ENCODE results near the gene DOCK6.
"Not testable (repeated sequence)": the region's sequence is repeated elsewhere in the genome, so short reads cannot be mapped to it uniquely, and the experiment has no call there.

DOCK6 gene

DNA sequence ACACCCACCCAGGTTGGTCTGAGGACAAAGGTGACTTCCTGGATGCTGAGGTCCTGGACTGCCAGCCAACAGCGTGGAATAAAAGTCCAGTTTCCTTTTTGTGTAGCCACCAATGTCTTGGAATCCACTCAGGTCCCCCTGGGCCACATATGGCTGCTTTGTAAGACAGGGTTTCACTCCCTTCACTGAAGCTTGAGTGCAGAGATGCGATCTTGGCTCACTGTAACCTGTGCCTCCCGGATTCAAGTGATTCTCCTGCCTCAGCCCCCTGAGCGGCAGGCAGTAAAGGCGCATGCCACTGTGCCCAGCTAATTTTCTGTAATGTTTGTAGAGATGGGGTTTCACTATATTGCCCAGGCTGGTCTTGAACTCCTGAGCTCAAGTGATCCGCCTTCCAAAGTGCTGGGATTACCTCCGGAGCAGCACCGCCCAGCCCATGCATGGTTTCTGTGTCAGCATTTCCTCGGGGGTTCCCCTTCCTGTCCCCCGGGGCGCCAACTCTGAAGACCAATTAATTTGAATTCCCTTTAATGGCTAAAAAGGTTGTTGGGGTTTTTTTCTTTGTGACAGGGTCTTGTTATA lies 82.5 kb downstream of the DOCK6 start:
- Histone ChIP-seq H3K4me1 (ENCODE audit: control insufficient read depth, insufficient read depth, low read length) (no peaks in the 10 kb centered on the region), H3K4me3 (ENCODE audit: low read depth, low read length) (no peak overlapping the region), H3K9me3 (ENCODE audit: control insufficient read depth, insufficient read depth, low read depth, low read length) (no peaks in the 10 kb centered on the region), H3K36me3 (ENCODE audit: control insufficient read depth in 2 of 2, insufficient read depth in 1 of 2, low read length in 2 of 2) (peaks cover 0 to 36% of the 10 kb centered on the region in 2 experiments; a peak in 2 of 3 replicates), H3K27ac (ENCODE audit: extremely low read depth, low read depth, low read length) (no peak overlapping the region)
- CTCF ChIA-PET = interaction anchor here (0.6 kb wide), 1 partner anchor 26 kb away, joined by 3 read pairs; no protein-coding TSS in a partner anchor
- POLR2A ChIA-PET = interaction anchor here (0.8 kb wide), 1 partner anchor 10 kb away, joined by 3 read pairs; no protein-coding TSS in a partner anchor
- TF ChIP-seq, protein P1, sequence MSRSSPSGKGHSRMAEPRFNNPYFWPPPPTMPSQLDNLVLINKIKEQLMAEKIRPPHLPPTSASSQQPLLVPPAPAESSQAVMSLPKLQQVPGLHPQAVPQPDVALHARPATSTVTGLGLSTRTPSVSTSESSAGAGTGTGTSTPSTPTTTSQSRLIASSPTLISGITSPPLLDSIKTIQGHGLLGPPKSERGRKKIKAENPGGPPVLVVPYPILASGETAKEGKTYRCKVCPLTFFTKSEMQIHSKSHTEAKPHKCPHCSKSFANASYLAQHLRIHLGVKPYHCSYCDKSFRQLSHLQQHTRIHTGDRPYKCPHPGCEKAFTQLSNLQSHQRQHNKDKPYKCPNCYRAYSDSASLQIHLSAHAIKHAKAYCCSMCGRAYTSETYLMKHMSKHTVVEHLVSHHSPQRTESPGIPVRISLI (tag by site-specific recombination; IDR thresholded peaks at IDR 0.05) = 0 out of 2 replicates have a peak, but pooled peaks have one; percentile 2
- TF ChIP-seq, protein P2, sequence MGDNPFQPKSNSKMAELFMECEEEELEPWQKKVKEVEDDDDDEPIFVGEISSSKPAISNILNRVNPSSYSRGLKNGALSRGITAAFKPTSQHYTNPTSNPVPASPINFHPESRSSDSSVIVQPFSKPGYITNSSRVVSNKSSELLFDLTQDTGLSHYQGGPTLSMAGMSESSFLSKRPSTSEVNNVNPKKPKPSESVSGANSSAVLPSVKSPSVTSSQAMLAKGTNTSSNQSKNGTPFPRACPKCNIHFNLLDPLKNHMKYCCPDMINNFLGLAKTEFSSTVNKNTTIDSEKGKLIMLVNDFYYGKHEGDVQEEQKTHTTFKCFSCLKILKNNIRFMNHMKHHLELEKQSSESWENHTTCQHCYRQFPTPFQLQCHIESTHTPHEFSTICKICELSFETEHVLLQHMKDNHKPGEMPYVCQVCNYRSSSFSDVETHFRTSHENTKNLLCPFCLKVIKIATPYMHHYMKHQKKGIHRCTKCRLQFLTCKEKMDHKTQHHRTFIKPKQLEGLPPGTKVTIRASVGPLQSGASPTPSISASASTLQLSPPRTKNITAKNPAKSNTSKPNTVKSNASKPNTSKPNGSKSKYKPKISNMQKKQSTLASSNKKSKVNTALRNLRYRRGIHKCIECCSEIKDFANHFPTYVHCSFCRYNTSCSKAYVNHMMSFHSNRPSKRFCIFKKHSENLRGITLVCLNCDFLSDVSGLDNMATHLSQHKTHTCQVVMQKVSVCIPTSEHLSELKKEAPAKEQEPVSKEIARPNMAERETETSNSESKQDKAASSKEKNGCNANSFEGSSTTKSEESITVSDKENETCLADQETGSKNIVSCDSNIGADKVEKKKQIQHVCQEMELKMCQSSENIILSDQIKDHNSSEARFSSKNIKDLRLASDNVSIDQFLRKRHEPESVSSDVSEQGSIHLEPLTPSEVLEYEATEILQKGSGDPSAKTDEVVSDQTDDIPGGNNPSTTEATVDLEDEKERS (tag by site-specific recombination; IDR thresholded peaks at IDR 0.05) = no peak
- TF ChIP-seq, protein P3, sequence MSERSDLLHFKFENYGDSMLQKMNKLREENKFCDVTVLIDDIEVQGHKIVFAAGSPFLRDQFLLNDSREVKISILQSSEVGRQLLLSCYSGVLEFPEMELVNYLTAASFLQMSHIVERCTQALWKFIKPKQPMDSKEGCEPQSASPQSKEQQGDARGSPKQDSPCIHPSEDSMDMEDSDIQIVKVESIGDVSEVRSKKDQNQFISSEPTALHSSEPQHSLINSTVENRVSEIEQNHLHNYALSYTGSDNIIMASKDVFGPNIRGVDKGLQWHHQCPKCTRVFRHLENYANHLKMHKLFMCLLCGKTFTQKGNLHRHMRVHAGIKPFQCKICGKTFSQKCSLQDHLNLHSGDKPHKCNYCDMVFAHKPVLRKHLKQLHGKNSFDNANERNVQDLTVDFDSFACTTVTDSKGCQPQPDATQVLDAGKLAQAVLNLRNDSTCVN (tag by site-specific recombination; optimal IDR thresholded peaks at IDR 0.05) = no peak

DNA sequence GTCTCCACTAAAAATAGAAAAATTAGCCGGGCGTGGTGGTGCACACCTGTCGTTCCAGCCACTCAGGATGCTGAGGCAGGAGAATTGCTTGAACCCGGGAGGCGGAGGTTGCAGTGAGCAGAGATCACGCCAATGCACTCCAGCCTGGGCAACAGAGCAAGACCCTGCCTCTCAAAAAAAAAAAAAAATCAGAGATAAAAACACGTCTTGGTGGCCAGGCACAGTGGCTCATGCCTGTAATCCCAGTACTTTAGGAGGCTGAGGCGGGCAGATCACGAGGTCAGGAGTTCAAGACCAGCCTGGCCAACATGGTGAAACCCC lies 83.2 kb downstream of the DOCK6 start:
- not testable (repeated sequence) for H3K4me3 ChIP-seq (ENCODE audit: low read depth, low read length); H3K27ac ChIP-seq (ENCODE audit: extremely low read depth, low read depth, low read length); H3K4me1 ChIP-seq (ENCODE audit: control insufficient read depth, insufficient read depth, low read length); H3K9me3 ChIP-seq (ENCODE audit: control insufficient read depth, insufficient read depth, low read depth, low read length)
- peaks cover 0 to 42% of the 10 kb centered on the region in 2 experiments; a peak in 2 of 3 replicates for H3K36me3 ChIP-seq (ENCODE audit: control insufficient read depth in 2 of 2, insufficient read depth in 1 of 2, low read length in 2 of 2)
- ChIA-PET POLR2A (interaction anchor here (0.8 to 1.1 kb wide), 2 partner anchors 9 to 11 kb away, joined by 3 read pairs; no protein-coding TSS in a partner anchor), CTCF (interaction anchor here (2.0 kb wide), 1 partner anchor 63 kb away, joined by 5 read pairs; no protein-coding TSS in a partner anchor)
- peak; percentile 51; the same call in 1 of the 2 replicates for TF ChIP-seq ZNF121 (tag by site-specific recombination; IDR thresholded peaks at IDR 0.05)

- Histone ChIP-seq H3K27ac (ENCODE audit: extremely low read depth, low read depth, low read length) (no peak overlapping the region), H3K4me3 (ENCODE audit: low read depth, low read length) (no peak overlapping the region), H3K4me1 (ENCODE audit: control insufficient read depth, insufficient read depth, low read length) (no peaks in the 10 kb centered on the region), H3K9me3 (ENCODE audit: control insufficient read depth, insufficient read depth, low read depth, low read length) (no peaks in the 10 kb centered on the region), H3K36me3 (ENCODE audit: control insufficient read depth in 2 of 2, insufficient read depth in 1 of 2, low read length in 2 of 2) (peaks cover 0 to 50% of the 10 kb centered on the region in 2 experiments; a peak in 2 of 3 replicates)
- ChIA-PET POLR2A (interaction anchor here (0.6 kb wide), 1 partner anchor 35 kb away, joined by 3 read pairs; no protein-coding TSS in a partner anchor), CTCF (interaction anchor here (0.6 to 2.0 kb wide), 4 partner anchors 13 to 241 kb away, joined by 3 to 5 read pairs (median 4); no protein-coding TSS in a partner anchor)
- TF ChIP-seq SCRT1 (tag by site-specific recombination; IDR thresholded peaks at IDR 0.05; ENCODE audit: borderline replicate concordance) (no peak), GLI4 (tag by site-specific recombination; IDR thresholded peaks at IDR 0.05) (peak; percentile 98), ZNF549 (tag by site-specific recombination; IDR thresholded peaks at IDR 0.05) (no peak), ZNF560 (tag by site-specific recombination; IDR thresholded peaks at IDR 0.05; ENCODE audit: borderline replicate concordance) (no peak), KLF1 (tag by site-specific recombination; IDR thresholded peaks at IDR 0.05) (no peak), ZSCAN23 (tag by site-specific recombination; IDR thresholded peaks at IDR 0.05) (no peak), ZNF223 (tag by site-specific recombination; IDR thresholded peaks at IDR 0.05) (peak; percentile 81)
- TF ChIP-seq, protein P4, sequence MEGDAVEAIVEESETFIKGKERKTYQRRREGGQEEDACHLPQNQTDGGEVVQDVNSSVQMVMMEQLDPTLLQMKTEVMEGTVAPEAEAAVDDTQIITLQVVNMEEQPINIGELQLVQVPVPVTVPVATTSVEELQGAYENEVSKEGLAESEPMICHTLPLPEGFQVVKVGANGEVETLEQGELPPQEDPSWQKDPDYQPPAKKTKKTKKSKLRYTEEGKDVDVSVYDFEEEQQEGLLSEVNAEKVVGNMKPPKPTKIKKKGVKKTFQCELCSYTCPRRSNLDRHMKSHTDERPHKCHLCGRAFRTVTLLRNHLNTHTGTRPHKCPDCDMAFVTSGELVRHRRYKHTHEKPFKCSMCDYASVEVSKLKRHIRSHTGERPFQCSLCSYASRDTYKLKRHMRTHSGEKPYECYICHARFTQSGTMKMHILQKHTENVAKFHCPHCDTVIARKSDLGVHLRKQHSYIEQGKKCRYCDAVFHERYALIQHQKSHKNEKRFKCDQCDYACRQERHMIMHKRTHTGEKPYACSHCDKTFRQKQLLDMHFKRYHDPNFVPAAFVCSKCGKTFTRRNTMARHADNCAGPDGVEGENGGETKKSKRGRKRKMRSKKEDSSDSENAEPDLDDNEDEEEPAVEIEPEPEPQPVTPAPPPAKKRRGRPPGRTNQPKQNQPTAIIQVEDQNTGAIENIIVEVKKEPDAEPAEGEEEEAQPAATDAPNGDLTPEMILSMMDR (tag by site-specific recombination; IDR thresholded peaks at IDR 0.05) = no peak
- TF ChIP-seq, protein P5, sequence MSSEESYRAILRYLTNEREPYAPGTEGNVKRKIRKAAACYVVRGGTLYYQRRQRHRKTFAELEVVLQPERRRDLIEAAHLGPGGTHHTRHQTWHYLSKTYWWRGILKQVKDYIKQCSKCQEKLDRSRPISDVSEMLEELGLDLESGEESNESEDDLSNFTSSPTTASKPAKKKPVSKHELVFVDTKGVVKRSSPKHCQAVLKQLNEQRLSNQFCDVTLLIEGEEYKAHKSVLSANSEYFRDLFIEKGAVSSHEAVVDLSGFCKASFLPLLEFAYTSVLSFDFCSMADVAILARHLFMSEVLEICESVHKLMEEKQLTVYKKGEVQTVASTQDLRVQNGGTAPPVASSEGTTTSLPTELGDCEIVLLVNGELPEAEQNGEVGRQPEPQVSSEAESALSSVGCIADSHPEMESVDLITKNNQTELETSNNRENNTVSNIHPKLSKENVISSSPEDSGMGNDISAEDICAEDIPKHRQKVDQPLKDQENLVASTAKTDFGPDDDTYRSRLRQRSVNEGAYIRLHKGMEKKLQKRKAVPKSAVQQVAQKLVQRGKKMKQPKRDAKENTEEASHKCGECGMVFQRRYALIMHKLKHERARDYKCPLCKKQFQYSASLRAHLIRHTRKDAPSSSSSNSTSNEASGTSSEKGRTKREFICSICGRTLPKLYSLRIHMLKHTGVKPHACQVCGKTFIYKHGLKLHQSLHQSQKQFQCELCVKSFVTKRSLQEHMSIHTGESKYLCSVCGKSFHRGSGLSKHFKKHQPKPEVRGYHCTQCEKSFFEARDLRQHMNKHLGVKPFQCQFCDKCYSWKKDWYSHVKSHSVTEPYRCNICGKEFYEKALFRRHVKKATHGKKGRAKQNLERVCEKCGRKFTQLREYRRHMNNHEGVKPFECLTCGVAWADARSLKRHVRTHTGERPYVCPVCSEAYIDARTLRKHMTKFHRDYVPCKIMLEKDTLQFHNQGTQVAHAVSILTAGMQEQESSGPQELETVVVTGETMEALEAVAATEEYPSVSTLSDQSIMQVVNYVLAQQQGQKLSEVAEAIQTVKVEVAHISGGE (tag by site-specific recombination; conservative IDR thresholded peaks at IDR 0.05; ENCODE audit: low read depth) = no peak
Observed at GRCh38 chr19:11177592-11177991, 84.7 kb downstream of the DOCK6 start.
